Transverse colon (tissue), 3 donors: Measurements from ENCODE around the gene CAPN15.

Source experiments
- CTCF ChIP-seq, 5 experiments: fragments of 200-600 bp in 3 of 5; fragments of 450-650 bp in 2 of 5; sonication (generic) in 3 of 5; IDR thresholded peaks; 1 replicate in 2 of 5; 2 replicates in 3 of 5; pipeline ENCODE4 v1.5.1; 2016 to 2017; ENCODE audit warnings: antibody characterized with exemption in 5 of 5, inconsistent platforms in 3 of 5, mild to moderate bottlenecking in 2 of 5, moderate library complexity in 1 of 5
- POLR2A ChIP-seq: fragments of 450-650 bp; IDR thresholded peaks from one replicate; pipeline ENCODE4 v1.6.1; 2016; ENCODE audit warnings: antibody characterized with exemption, mild to moderate bottlenecking, moderate library complexity

GRCh38 chr16:496097-496886 is 31.2 kb upstream of the CAPN15 start:
- TF ChIP-seq CTCF (IDR thresholded peaks at IDR 0.05): no peak
- no peak for TF ChIP-seq POLR2A
